Heart left ventricle (tissue), 13 donors: Measurements from ENCODE around the gene MCM10.

ENCODE experiments used
- CTCF ChIP-seq, 12 donors: fragments of 200-600 bp; sonication (generic) in 4 of 12; IDR thresholded peaks; one replicate each; pipeline versions ENCODE4 v1.5.0 to v1.8.0; 2018 to 2022; ENCODE audit warnings: antibody characterized with exemption in 12 of 12, mild to moderate bottlenecking in 5 of 12
- POLR2A ChIP-seq, 2 donors: fragments of 450-650 bp; IDR thresholded peaks; one replicate each; pipeline ENCODE4 v1.6.1; 2017; ENCODE audit warnings: antibody characterized with exemption in 2 of 2, mild to moderate bottlenecking in 2 of 2, moderate library complexity in 2 of 2
- donor health status: ischemic (EF 13 %, LVEDD 7.1; RV severe dilation, severe dysfunction).
- donor health status: DM: no; HTN: yes; CAD: no.
- donor health status: DM: no; HTN: no; CAD: no.
- donor health status: ischemic (EF 25% LVEDD 6.9; RV normal size, moderate dysfunction).
- donor health status: ischemic (EF 25% LVEDD 5.7; RV mildly dilated, moderate dysfunction).
- donor health status: ischemic (EF 35%, LVEDD 5.7; RV mildly dilated, moderate dysfunction).
- donor health status: nonischemic (EF 11% LVEDD 7.7; RV severe dilation, severe dysfunction).
- donor health status: DM: yes; HTN: yes; CAD: no.
- donor health status: PGD.
- donor health status: ischemic (EF 29% LVEDD 5.4; RV normal size, mild dysfunction).
- donor health status: nonischemic (EF 23%, LVEDD 6.1; RV moderate dilation, normal function).

DNA sequence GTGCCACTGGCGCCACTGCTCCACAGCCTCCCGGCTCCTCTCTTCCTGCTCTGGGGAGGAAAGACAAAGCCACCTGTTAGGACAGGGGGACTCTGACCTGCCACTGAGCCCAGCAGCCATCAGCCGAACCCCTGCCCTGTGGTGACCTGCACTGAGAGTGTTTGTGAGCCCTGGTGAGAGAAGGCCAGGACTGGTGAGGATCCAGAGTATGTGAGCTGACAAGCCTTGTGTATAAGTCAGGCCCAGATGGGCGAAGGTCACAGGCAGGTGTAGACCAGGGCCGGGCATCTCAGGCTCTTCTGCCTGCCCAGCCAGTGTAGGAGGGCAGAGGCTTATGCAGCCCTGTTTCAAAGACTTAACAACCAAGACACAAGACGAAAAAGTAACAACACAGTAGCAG is 60.8 kb downstream of the MCM10 start:
- TF ChIP-seq POLR2A (IDR thresholded peaks at IDR 0.05) (no peak), CTCF (IDR thresholded peaks at IDR 0.05) (no peak)
